Measurements from ENCODE around the gene TMEM161A.

Gene TMEM161A

DNA sequence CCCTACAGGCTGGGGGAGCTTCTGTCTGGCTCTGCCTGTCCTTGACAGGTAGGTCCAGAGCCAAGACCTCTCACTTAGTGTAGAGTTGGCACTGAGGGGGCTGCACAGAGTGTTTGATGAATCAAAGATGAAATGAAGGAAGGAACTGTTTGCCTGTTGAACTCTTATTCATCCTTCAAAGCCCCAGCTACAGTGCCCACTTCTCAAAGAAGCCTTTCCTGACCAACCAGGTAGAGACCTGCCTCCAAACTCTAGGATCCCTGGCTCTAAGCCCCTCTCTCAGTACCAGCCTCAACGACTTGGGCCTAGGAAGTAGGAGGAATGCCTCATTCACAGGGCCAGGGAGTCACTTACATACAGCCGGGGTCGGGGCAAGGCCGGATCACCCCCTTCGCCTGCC, 9.1 kb upstream of the TMEM161A start:
- H2AFZ ChIP-seq (ENCODE audit: low read depth, low read length): no peak overlapping the region
- no peaks in the 10 kb centered on the region for H3K27me3 ChIP-seq (ENCODE audit: insufficient read depth, low read length, poor library complexity)
- H3K4me3 ChIP-seq (ENCODE audit: low read depth in 1 of 2, low read length in 2 of 2): no peak overlapping the region
- H3K9ac ChIP-seq (ENCODE audit: low read depth, low read length): no peak overlapping the region
- ATAC-seq (ENCODE audit: insufficient read depth, low read depth) (no peak), DNase-seq (no peak)
- no peaks in the 10 kb centered on the region for H4K20me1 ChIP-seq (ENCODE audit: insufficient read depth, low read length)
- peaks cover 9% of the 10 kb centered on the region for H3K36me3 ChIP-seq (ENCODE audit: insufficient read depth, low read length)
- TF ChIP-seq EZH2 (IDR thresholded peaks at IDR 0.05; ENCODE audit: borderline replicate concordance, low read depth, low read length, severe bottlenecking): no peak
- TF ChIP-seq, protein P1, sequence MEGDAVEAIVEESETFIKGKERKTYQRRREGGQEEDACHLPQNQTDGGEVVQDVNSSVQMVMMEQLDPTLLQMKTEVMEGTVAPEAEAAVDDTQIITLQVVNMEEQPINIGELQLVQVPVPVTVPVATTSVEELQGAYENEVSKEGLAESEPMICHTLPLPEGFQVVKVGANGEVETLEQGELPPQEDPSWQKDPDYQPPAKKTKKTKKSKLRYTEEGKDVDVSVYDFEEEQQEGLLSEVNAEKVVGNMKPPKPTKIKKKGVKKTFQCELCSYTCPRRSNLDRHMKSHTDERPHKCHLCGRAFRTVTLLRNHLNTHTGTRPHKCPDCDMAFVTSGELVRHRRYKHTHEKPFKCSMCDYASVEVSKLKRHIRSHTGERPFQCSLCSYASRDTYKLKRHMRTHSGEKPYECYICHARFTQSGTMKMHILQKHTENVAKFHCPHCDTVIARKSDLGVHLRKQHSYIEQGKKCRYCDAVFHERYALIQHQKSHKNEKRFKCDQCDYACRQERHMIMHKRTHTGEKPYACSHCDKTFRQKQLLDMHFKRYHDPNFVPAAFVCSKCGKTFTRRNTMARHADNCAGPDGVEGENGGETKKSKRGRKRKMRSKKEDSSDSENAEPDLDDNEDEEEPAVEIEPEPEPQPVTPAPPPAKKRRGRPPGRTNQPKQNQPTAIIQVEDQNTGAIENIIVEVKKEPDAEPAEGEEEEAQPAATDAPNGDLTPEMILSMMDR (IDR thresholded peaks at IDR 0.05; ENCODE audit: borderline replicate concordance, extremely low read depth, low read length, poor library complexity, severe bottlenecking): no peak
- H3K79me2 ChIP-seq (ENCODE audit: insufficient read depth, low read length): no peaks in the 10 kb centered on the region
- no peak overlapping the region for H3K4me2 ChIP-seq (ENCODE audit: insufficient read depth, low read length)
- H3K4me1 ChIP-seq (ENCODE audit: insufficient read depth, low read length): no peaks in the 10 kb centered on the region
- H3K9me3 ChIP-seq (ENCODE audit: insufficient read depth, low read length, severe bottlenecking): no peaks in the 10 kb centered on the region
- no peak overlapping the region for H3K27ac ChIP-seq (ENCODE audit: low read length)

DNA sequence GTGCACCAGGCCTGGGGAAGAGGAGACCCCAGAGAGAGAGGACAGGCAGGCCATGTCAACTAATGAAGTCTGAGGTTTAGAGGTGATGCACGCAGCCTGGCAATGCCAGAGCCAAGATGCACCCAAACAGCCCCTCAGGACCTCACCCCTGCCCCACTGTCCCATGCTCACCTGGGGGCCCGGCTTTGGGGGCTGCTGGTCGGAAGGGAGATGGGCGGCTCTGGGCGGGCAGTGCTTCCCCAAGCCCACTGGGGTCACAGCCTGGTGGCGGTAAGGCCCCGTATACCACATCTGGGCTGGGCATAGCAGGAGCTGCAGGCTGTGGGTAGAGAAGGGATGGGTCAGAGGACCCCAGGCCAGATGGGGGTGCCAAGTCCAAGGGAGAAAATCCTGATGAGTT, 8.6 kb upstream of the TMEM161A start:
- no peak overlapping the region for H3K4me3 ChIP-seq (ENCODE audit: low read depth in 1 of 2, low read length in 2 of 2)
- H3K9ac ChIP-seq (ENCODE audit: low read depth, low read length): no peak overlapping the region
- H3K79me2 ChIP-seq (ENCODE audit: insufficient read depth, low read length): no peaks in the 10 kb centered on the region
- H4K20me1 ChIP-seq (ENCODE audit: insufficient read depth, low read length): no peaks in the 10 kb centered on the region
- no peak for DNase-seq
- no peak overlapping the region for H3K27ac ChIP-seq (ENCODE audit: low read length)
- peaks cover 9% of the 10 kb centered on the region for H3K36me3 ChIP-seq (ENCODE audit: insufficient read depth, low read length)
- H3K9me3 ChIP-seq (ENCODE audit: insufficient read depth, low read length, severe bottlenecking): no peaks in the 10 kb centered on the region
- no peak overlapping the region for H2AFZ ChIP-seq (ENCODE audit: low read depth, low read length)
- TF ChIP-seq, protein P1 (IDR thresholded peaks at IDR 0.05; ENCODE audit: borderline replicate concordance, extremely low read depth, low read length, poor library complexity, severe bottlenecking): no peak
- TF ChIP-seq EZH2 (IDR thresholded peaks at IDR 0.05; ENCODE audit: borderline replicate concordance, low read depth, low read length, severe bottlenecking): no peak
- no peaks in the 10 kb centered on the region for H3K27me3 ChIP-seq (ENCODE audit: insufficient read depth, low read length, poor library complexity)
- no peak for ATAC-seq (ENCODE audit: insufficient read depth, low read depth)
- H3K4me2 ChIP-seq (ENCODE audit: insufficient read depth, low read length): no peak overlapping the region
- no peaks in the 10 kb centered on the region for H3K4me1 ChIP-seq (ENCODE audit: insufficient read depth, low read length)

DNA sequence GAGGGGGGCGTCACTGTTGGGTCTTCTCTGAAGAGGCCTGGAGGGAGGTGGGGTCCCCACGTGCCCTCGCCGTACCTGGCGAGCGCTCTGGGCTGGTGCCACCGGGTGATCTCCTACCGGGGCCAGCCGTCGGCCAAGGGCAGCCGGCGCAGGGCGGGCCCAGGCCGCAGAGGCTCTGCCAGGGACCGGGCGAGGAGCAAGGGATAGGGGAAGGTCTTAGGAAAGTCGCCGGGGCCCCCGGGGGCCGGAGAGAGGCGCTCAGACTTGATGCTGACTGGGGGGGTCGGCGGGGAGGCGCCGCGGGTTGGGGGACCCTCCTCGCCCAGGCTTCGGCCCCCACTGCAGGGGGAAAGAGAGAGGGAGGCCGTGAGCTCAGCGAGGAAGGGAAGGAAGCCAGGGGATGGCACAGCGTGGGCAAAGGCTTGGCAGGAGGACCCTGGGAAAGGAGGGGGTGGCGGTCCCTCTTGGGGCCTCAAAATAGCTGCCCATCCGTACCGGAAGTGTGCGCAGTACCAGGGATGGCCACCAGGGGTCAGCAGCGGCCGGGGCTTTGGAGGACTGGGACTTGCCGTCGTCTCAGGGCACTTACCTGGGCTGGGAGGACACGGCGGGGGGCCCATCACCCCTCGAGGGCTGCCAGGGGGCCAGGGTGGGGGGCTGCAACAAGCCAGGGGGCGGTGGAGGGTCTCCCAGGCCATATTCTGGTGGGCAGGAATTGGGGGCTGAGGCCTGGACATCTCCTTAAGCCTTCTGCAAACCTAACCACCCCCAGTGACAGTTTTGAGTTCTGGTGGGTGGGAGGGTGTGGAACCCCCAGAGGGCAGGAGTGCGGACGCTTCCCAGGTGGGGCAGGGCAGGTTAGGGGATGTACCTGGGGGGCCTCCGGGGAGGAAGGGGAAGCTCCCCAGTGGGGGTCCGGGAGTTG, 7.7 kb upstream of the TMEM161A start:
- peak overlapping the region; percentile 51; the same call in 1 of the 2 replicates for H2AFZ ChIP-seq (ENCODE audit: low read depth, low read length)
- no peaks in the 10 kb centered on the region for H3K4me1 ChIP-seq (ENCODE audit: insufficient read depth, low read length)
- no peaks in the 10 kb centered on the region for H3K27me3 ChIP-seq (ENCODE audit: insufficient read depth, low read length, poor library complexity)
- no peak overlapping the region for H3K4me2 ChIP-seq (ENCODE audit: insufficient read depth, low read length)
- TF ChIP-seq, protein P1 (IDR thresholded peaks at IDR 0.05; ENCODE audit: borderline replicate concordance, extremely low read depth, low read length, poor library complexity, severe bottlenecking): peak; percentile 98
- no peak for TF ChIP-seq EZH2 (IDR thresholded peaks at IDR 0.05; ENCODE audit: borderline replicate concordance, low read depth, low read length, severe bottlenecking)
- DNase-seq: peak; percentile 83
- H3K4me3 ChIP-seq (ENCODE audit: low read depth in 1 of 2, low read length in 2 of 2): no peak overlapping the region
- H3K36me3 ChIP-seq (ENCODE audit: insufficient read depth, low read length): peaks cover 9% of the 10 kb centered on the region
- no peaks in the 10 kb centered on the region for H4K20me1 ChIP-seq (ENCODE audit: insufficient read depth, low read length)
- peak; percentile 85 for ATAC-seq (ENCODE audit: insufficient read depth, low read depth)
- H3K9ac ChIP-seq (ENCODE audit: low read depth, low read length): no peak overlapping the region
- no peaks in the 10 kb centered on the region for H3K9me3 ChIP-seq (ENCODE audit: insufficient read depth, low read length, severe bottlenecking)
- H3K27ac ChIP-seq (ENCODE audit: low read length): peak overlapping the region; percentile 41; the same call in 1 of the 2 replicates
- H3K79me2 ChIP-seq (ENCODE audit: insufficient read depth, low read length): no peaks in the 10 kb centered on the region
